Stimulated activated CD4-positive, alpha-beta T cell treated with anti-CD3 and anti-CD28 coated beads, Interleukin-15, amount 100 ng/mL, for 1 hour (primary cell): ENCODE results near the gene PLEKHA6.

Experiments
- DNase-seq, 2 donors: peaks; one replicate each; pipeline ENCODE4 v3.0.0-alpha.2; 2020; ENCODE audit warnings: low read depth in 1 of 2, low spot score in 1 of 2

The PLEKHA6 gene

DNA sequence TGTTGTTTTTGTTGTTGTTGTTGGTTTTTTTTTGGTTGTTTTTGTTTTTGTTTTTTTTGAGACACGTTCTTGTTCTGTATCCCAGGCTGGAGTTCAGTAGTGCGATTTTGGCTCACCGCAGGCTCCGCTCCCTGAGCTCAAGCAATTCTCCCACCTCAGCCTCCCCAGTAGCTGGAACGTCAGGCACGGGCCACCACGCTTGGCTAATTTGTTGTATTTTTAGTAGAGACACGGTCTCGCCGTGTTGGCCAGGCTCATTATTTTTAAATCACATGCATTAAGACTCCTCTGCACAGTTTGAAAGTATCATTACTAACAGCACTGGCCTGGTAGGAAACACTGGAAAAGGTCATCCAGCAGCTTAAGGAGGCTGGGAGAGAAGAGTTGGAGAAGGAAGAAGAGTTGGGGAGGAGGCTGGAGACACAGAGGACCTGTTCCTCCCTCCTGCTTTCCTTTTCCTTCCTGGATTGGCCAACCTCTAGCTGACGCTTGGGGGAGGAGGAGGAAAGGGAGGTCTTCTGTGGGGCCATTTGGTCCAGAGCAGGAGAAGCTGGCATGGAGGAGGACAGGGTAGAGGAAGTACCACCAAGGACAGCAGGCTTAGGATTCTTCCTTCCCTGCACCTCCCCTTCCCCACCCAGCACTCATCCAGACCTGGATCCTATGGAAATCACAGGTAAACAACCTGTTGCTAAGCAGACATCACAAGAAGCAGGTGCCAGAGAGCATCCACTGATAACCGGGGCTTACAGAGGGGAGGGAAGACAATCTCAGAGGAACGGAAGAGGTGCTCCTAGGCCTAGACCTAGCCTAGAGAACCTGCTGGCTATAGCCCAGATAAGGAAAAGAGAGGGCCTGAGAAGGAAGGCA lies 74.1 kb downstream of the PLEKHA6 start:
- DNase-seq: no peak

DNA sequence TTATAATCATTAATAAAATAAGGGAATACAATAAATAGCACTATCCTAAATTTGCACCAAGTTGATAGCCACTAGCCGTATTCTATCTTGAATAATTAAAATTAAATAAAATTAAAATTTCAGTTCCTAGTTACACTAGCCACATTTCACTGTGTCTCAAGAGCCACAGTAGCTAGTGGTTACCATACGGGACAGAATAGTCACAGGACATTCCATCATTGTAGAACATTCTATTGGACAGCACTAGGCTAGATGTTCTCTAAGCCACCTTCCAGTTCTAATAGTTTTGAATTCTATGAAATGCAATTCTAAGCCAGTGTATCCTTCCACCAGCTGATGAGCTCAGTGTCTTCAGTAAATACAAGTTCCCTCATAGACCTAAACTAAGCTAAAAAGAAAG lies 74.8 kb downstream of the PLEKHA6 start:
- no peak for DNase-seq

GRCh38 chr1:204283711-204284651 lies 75.7 kb downstream of the PLEKHA6 start:
- no peak for DNase-seq

- no peak for DNase-seq
Measured at GRCh38 chr1:204282761-204283221, 76.9 kb downstream of the PLEKHA6 start.

- DNase-seq: no peak
Measured at GRCh38 chr1:204280099-204280961, 79.4 kb downstream of the PLEKHA6 start.

DNA sequence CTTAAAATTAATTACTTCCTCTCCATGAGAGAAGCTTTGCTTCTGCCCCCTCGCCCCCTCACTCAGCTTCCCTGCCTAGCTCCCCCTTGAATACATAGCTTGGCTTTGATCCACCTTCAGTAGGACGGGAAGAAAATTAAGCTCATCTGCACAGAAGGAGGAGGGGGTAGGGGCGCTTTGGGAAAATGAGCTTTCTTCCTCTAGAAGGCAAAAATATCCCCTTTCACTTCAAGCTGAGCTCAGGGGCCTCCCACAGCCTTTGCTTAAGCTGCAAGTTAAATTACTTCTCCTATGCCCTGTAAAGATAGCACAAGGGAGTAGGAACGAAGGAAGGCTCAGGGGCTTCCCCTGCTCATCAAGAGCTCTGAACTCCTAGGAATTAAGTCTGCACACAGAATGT lies 80.8 kb downstream of the PLEKHA6 start:
- no peak for DNase-seq

DNA sequence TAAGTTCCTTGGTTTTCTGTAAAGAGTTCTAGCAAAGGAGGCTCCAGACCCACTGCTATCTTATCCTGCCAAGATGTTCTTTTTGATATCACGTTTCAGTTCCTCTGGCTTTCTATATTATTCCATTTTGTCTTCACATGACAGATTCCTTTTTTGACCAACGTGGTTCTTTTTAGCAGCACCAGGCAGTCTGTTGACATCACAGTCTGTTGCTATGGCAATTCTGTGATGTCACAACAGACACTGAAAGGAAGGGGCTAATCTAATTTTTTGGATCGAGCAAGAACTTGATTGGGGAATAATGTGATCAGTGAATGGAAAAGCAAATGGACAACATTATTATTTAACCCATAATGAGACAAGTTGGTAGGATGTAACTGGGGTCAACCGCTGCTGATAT lies 81.5 kb downstream of the PLEKHA6 start:
- DNase-seq: no peak

GRCh38 chr1:204277563-204278219 lies 82.0 kb downstream of the PLEKHA6 start:
- no peak for DNase-seq

- no peak for DNase-seq
Measured at GRCh38 chr1:204275695-204276370, 83.9 kb downstream of the PLEKHA6 start.

DNA sequence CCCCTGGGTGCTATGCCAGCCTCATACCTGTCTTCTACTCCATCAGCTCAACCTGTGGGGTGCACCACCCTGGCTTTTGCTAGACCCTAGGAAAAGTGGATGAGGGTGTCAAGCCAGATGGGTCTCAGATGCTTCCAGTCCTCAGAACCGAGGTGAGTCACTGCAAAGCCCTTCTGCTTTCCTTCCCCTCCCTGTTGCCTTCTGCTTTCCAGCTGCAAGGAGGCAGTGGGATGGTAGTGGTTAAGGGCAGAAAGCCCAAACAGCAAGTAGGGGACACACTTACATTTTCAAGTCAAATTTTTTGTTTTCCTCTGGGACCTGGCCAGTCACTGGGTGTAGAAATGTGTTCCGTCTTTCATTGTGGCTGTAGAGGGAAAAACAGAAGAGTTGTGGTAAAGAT lies 85.3 kb downstream of the PLEKHA6 start:
- no peak for DNase-seq

GRCh38 chr1:204272505-204272904 lies 87.2 kb downstream of the PLEKHA6 start:
- no peak for DNase-seq

DNA sequence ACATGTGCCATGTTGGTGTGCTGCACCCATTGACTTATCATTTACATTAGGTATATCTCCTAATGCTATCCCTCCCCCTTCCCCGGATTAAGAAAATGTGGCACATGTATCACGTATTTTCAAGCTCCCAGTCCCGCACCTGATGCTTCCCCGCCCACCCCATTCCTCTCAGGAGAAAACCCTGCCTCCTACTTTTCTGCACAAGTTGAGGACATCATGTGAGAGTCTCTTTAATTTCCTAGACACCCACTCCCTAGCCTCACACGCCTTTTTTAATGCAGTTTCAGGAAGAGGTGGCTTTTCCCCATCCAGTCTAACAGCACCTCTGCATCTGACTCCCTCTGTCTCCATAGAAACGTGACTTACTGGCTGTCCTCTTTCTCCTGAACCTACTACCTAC lies 87.8 kb downstream of the PLEKHA6 start:
- no peak for DNase-seq

- DNase-seq: no peak
Measured at GRCh38 chr1:204268101-204268500, 91.6 kb downstream of the PLEKHA6 start.

- no peak for DNase-seq
Measured at GRCh38 chr1:204267191-204267601, 92.5 kb downstream of the PLEKHA6 start.

GRCh38 chr1:204266504-204267034 lies 93.2 kb downstream of the PLEKHA6 start:
- no peak for DNase-seq

- no peak for DNase-seq
Measured at GRCh38 chr1:204265665-204266064, 94.1 kb downstream of the PLEKHA6 start.

- DNase-seq: no peak
Measured at GRCh38 chr1:204264805-204265204, 94.9 kb downstream of the PLEKHA6 start.

DNA sequence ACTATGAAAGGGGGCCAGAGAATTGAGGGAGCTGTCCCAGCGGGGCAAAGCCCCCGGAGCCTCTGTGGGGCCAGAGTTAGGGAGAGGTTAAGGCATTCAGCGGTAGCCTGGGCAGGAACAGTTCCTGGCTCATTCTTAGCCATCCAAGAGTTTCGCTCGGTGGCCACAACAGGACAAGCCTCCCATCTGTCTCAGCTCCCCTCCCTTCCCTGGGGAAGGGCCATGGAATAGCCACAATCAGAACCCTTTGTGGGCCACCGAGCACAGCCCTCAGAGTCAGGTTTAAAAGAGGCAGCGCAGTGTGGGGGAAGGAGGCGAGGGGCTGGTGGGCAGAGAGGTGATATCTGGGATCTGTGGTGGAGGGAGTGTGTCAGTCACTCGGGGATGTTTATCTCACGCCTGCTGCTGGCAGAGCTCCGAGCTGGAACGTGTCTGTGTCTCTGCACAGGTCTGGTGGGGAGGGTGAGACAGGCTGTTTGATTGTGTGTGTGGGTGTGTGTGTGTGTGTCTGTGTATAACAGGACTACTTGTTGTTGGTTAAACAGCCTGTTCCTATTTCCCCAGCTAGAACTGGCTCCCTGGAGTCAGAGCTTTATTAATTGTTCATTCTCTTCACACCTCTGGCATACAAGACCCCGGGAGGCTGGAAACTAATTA lies 96.3 kb downstream of the PLEKHA6 start:
- DNase-seq: no peak
